Measurements from ENCODE around the gene FAM32A. TPM values are rescaled to one million over a fixed set of nuclear protein-coding genes. Genes with fewer than 3 reads are reported as not detected.

Gene FAM32A
- total and polyA plus RNA-seq, 2 of the 8 experiments (the other 6 are each of a cell fraction or from before 2014, with no cell fraction given): 75.6 to 105 TPM

DNA sequence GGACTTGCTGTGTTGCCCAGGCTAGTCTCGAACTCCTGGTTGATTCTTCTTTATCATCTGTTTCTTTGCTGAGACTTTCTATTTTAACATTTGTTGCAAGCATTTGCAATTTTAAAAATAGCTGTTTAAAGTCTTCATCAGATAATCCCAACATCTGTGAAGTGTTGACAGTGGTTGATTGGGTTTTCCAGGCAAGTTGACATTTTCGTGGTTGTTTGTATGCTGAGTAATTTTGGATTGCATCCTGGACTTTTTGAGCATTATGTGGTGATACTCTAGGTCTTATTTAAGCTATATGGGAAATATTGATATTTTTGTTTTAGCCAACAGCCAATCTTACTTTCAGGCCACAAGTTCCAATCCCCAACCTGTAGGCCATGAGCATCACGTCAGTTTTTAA lies 37.6 kb downstream of the FAM32A start:
- Histone ChIP-seq H2BK12ac (ENCODE audit: low read depth, low read length) (no peak overlapping the region), H3K79me1 (ENCODE audit: low read depth, low read length) (no peaks in the 10 kb centered on the region), H3K36me3 (ENCODE audit: control insufficient read depth in 2 of 4, insufficient read depth in 4 of 4, low read length in 3 of 4) (peaks cover 0 to 5% (median 0%) of the 10 kb centered on the region in 4 experiments; a peak in 2 of 8 replicates), H3K4me1 (replicated peaks in 1 of 4; ENCODE audit: control insufficient read depth in 3 of 4, insufficient read depth in 4 of 4, low read length in 3 of 4) (no peaks in the 10 kb centered on the region), H3K23me2 (ENCODE audit: low read depth, low read length) (no peaks in the 10 kb centered on the region), H3K9me3 (ENCODE audit: insufficient read depth in 2 of 2, low read depth in 1 of 2, low read length in 1 of 2) (no peaks in the 10 kb centered on the region), H4K5ac (ENCODE audit: insufficient read length, low read depth, low read length) (no peak overlapping the region), H3K27me3 (replicated peaks in 1 of 4; ENCODE audit: control insufficient read depth in 3 of 4, extremely low read depth in 1 of 4, insufficient read depth in 3 of 4, low read length in 3 of 4) (no peaks in the 10 kb centered on the region; a peak in 1 of 7 replicates), H2BK20ac (ENCODE audit: low read length) (no peak overlapping the region), H3K18ac (ENCODE audit: extremely low read depth, low read length) (no peak overlapping the region), H4K8ac (ENCODE audit: extremely low read depth, insufficient read depth, low read length) (no peak overlapping the region), H2BK5ac (ENCODE audit: low read depth, low read length) (no peak overlapping the region), H2BK120ac (replicated peaks; ENCODE audit: low read depth, low read length) (no peak overlapping the region), H3K4me2 (ENCODE audit: insufficient read depth in 1 of 2, low read depth in 2 of 2, low read length in 2 of 2) (no peak overlapping the region), H3K4ac (replicated peaks; ENCODE audit: insufficient read length, low read depth, low read length) (no peak overlapping the region), H2AK5ac (ENCODE audit: low read depth, low read length) (no peak overlapping the region), H2AFZ (ENCODE audit: low read length) (no peak overlapping the region), H3K23ac (ENCODE audit: insufficient read length) (no peak overlapping the region), H3K79me2 (ENCODE audit: control insufficient read depth in 1 of 2, insufficient read depth in 2 of 2, low read length in 2 of 2) (no peaks in the 10 kb centered on the region), H3K9ac (replicated peaks in 1 of 4; ENCODE audit: extremely low read depth in 1 of 4, low read depth in 3 of 4, low read length in 3 of 4) (no peak overlapping the region), H3K56ac (replicated peaks; ENCODE audit: insufficient read length, low read depth, low read length) (no peak overlapping the region), H3K4me3 (ENCODE audit: extremely low read depth in 1 of 4, insufficient read depth in 2 of 4, low read depth in 3 of 4, low read length in 4 of 4) (no peak overlapping the region), H4K91ac (replicated peaks; ENCODE audit: insufficient read length, low read length) (no peak overlapping the region), H3K27ac (ENCODE audit: low read depth, low read length) (no peak overlapping the region), H4K20me1 (replicated peaks in 1 of 2; ENCODE audit: control insufficient read depth in 1 of 2, insufficient read depth in 2 of 2, low read length in 2 of 2) (peaks cover 3% of the 10 kb centered on the region in 2 experiments), H3K14ac (ENCODE audit: insufficient read length) (no peak overlapping the region), H2BK15ac (ENCODE audit: low read length) (no peak overlapping the region)
- CTCF ChIA-PET (ENCODE audit: partially characterized antibody): interaction anchor here (0.6 to 1.4 kb wide), 4 partner anchors 24 to 160 kb away, joined by 3 to 5 read pairs (median 4); no protein-coding TSS in a partner anchor
- DNase-seq (ENCODE audit: low read depth in 1 of 2, low spot score in 2 of 2) (no peak), FAIRE-seq (no peak)
- TF ChIP-seq NANOG (IDR thresholded peaks at IDR 0.05; ENCODE audit: insufficient read depth, low read depth, low read length, poor library complexity, severe bottlenecking): no peak
- TF ChIP-seq POLR2A (IDR thresholded peaks at IDR 0.05; ENCODE audit: control extremely low read depth in 1 of 2, low read depth in 2 of 2, low read length in 2 of 2): no peak
- TF ChIP-seq, protein P1, sequence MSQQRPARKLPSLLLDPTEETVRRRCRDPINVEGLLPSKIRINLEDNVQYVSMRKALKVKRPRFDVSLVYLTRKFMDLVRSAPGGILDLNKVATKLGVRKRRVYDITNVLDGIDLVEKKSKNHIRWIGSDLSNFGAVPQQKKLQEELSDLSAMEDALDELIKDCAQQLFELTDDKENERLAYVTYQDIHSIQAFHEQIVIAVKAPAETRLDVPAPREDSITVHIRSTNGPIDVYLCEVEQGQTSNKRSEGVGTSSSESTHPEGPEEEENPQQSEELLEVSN (IDR thresholded peaks at IDR 0.05): no peak
- no peak for TF ChIP-seq ASH2L (IDR thresholded peaks at IDR 0.05; ENCODE audit: low read length)
- TF ChIP-seq SAP30 (IDR thresholded peaks at IDR 0.05; ENCODE audit: insufficient read depth, insufficient replicate concordance, low read length): no peak
- TF ChIP-seq PHF8 (conservative IDR thresholded peaks at IDR 0.05; ENCODE audit: low read depth, low read length): no peak
- no peak for TF ChIP-seq CBX8 (IDR thresholded peaks at IDR 0.05; ENCODE audit: borderline replicate concordance, low read depth, low read length)
- TF ChIP-seq, protein P2, sequence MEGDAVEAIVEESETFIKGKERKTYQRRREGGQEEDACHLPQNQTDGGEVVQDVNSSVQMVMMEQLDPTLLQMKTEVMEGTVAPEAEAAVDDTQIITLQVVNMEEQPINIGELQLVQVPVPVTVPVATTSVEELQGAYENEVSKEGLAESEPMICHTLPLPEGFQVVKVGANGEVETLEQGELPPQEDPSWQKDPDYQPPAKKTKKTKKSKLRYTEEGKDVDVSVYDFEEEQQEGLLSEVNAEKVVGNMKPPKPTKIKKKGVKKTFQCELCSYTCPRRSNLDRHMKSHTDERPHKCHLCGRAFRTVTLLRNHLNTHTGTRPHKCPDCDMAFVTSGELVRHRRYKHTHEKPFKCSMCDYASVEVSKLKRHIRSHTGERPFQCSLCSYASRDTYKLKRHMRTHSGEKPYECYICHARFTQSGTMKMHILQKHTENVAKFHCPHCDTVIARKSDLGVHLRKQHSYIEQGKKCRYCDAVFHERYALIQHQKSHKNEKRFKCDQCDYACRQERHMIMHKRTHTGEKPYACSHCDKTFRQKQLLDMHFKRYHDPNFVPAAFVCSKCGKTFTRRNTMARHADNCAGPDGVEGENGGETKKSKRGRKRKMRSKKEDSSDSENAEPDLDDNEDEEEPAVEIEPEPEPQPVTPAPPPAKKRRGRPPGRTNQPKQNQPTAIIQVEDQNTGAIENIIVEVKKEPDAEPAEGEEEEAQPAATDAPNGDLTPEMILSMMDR (IDR thresholded peaks at IDR 0.05; ENCODE audit: control extremely low read depth in 1 of 3, insufficient read depth in 1 of 3, low read depth in 1 of 3, low read length in 3 of 3): no peak
- no peak for TF ChIP-seq KDM1A (IDR thresholded peaks at IDR 0.05; ENCODE audit: borderline replicate concordance, low read length)
- TF ChIP-seq CEBPB (IDR thresholded peaks at IDR 0.05; ENCODE audit: low read depth, low read length): no peak
- no peak for TF ChIP-seq HDAC6 (IDR thresholded peaks at IDR 0.05; ENCODE audit: low read depth, low read length)
- POLR2A ChIA-PET (ENCODE audit: partially characterized antibody): interaction anchor here (1.6 kb wide), 1 partner anchor 17 kb away, joined by 3 read pairs; no protein-coding TSS in a partner anchor
- 91% methylated on average over 3 of the region's 3 CpGs; no CpG with 5 or more reads in 1 of the 2 experiments for WGBS, 2 experiments (ENCODE audit: extremely low coverage in 1 of 2, insufficient coverage in 1 of 2, insufficient read length in 1 of 2, insufficient replicate concordance in 2 of 2, low coverage in 1 of 2, low lambda C conversion rate in 2 of 2, missing lambda C conversion rate in 1 of 2)

All from H1 (cell line).